ENCODE measurements around the gene LENG9. TPM values are rescaled to one million over a fixed set of nuclear protein-coding genes. Genes with fewer than 3 reads are reported as not detected.
"Not testable (repeated sequence)": the region's sequence is repeated elsewhere in the genome, so short reads cannot be mapped to it uniquely, and the experiment has no call there.

The LENG9 gene
- 2.1 and 3.9 TPM in 2 replicates for total RNA-seq (2014; rRNA removed; shearing (Covaris generic))

DNA sequence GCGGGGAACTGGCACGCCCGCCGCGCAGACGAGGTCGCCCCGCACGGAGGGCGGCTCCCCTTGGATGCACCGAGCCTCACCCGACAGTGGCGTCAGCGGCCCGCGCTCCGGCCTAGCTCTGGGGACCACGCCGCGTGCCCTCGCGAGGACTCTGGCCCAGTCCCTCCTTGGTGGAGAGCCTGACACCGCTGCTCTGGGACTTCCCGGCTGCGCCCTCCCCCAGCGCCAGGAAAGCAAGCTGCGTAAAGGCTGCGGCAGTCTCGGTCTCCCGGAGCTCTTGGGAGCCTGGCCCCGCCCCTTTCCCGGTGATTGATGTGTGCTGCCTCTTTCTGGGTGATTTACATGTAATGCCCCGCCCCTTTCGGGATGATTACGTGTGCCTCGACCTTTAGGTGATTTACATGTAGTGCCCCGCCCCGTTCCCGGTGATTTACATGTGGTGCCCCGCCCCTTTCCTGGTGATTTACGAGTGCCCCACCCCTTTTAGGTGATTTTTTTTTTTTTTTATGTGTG, at the start of gene LENG9:
Gene LENG9 (minus strand): TSS at position 248 of the 513 bp plus-strand sequence. CDS start 252 bp downstream, outside the sequence.
- DNase-seq (ENCODE audit: low read depth), result peak; percentile 98

DNA sequence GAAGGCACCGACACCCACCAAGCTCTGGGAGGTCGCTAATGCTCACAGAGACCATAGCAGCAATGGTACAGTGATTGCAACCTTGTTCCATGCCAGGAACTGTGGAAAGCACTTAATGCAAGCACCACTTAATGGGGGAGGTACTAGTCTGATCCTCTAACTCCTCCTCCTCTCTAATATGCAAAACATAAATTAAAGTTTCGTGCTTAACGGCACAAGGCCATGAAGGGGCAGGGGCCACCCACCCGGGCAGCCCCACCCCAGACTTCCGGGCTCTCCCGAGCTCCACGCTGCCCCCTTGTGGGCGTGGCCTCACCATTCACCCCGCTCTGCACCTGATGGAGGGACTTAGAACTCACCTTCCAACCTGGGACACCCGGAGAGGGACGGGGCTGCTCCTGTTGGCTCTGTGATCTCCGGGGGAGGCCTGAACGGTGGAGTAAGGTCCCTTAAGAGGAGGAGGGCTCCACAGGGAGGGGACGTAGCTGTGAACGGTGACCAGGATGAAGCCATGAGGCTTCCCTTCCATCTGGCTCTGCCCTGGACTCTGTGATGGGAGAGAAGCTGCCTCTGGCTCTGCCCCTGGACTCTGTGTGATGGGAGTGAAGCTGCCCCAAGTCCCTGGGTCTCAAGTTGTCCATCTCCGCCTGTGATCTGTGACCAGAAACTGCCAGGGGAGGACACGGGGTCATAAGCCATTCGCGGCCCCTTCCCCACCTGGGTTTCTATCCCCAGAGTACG, 45.8 kb upstream of the LENG9 start:
- not testable (repeated sequence) for DNase-seq (ENCODE audit: low read depth)

DNA sequence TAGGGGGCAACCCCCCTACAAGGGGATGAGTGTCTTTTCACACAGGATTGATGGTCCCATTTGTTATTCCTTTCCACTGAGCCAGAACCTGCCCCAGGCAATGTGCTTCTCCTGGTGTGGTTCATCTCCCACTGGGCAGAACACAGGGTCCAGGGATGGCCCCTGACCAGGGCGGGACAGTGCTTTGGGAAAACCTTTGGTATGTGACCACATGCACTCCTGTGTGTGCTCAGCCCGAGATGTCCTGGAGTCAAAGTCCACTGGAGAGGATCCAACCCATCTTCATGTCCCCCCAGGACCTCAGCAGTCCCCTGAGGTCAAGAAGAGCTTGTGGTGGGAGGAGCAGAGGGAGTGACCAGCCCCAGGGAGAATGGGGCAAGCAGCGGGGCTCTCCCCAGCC, 44.9 kb upstream of the LENG9 start:
- not testable (repeated sequence) for DNase-seq (ENCODE audit: low read depth)

DNA sequence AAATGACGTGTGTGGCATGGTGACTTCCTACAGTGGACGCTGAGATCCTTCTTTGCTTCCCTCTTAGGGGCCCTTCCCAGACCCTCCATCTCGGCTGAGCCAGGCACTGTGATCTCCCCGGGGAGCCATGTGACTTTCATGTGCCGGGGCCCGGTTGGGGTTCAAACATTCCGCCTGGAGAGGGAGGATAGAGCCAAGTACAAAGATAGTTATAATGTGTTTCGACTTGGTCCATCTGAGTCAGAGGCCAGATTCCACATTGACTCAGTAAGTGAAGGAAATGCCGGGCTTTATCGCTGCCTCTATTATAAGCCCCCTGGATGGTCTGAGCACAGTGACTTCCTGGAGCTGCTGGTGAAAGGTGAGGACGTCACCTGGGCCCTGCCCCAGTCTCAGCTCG, 44.2 kb upstream of the LENG9 start:
- DNase-seq (ENCODE audit: low read depth), result peak; percentile 72

DNA sequence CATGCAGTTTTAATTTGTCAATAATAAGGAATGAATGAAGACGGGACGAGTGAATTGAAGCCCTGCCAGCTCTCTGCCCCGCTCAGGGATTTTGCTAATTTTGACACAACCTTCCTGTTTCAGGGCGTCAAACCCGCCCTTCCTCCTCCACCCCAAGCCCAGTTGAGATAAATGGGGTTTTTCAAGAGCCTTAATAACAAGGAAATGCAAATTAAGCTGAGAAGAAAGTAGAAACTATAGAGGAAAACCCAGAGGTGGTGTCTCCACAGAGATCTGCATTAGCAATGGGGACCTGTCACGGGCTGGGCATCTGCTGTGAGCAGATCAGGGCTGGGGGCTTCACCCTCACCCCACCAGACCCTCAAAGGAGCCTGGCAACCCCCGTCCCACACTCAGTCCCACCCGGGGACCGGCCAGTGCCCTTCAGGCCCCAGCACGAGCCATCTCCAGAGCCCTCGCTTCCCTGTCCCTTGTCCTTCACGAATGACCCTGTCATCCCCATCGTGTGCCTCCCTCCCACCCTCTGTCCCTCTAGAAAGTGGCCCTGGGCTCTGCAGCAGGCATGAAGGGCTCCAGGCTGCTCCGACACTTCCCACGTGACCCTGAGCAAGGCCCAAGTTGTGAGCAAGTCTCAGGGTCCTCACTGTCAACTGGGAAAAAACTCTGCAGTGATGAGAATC, 43.6 kb upstream of the LENG9 start:
- not testable (repeated sequence) for DNase-seq (ENCODE audit: low read depth)

DNA sequence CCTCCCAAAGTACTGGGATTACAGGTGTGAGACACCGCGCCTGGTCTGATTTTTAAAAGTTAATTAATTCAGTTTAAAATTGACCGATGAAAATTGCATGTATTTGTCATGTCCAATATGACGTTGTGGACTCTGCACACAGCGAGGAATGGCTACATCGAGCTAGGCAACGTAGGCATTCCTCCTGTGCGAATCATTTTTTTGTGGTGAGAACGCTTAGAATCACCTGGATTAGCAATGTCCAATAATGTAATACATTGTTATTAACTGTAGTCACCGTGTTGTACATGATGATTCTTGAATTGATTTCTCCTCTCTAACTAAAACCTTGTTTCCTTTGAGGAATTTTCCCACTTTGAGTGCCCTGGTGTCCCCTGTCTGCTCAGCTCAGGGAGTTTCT, 42.5 kb upstream of the LENG9 start:
- DNase-seq (ENCODE audit: low read depth), result no peak

DNA sequence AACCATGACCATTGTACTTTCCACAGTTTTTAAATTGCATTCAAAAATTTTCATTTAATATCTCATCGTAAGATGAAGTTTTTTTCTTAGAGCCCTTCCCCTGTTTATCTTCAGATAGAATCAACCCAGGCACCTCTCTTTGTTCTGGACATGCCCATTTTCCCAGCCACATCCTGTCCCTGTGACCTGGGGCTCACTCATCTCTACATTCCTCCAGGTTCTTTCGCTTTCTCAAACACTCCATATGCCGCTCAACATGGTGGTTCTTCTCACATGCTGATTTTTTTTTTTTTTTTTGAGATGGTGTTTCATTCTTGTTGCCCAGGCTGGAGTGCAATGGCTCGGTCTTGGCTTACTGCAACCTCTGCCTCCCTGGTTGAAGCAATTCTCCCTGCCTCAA, 42.0 kb upstream of the LENG9 start:
- DNase-seq (ENCODE audit: low read depth), result not testable (repeated sequence)

DNA sequence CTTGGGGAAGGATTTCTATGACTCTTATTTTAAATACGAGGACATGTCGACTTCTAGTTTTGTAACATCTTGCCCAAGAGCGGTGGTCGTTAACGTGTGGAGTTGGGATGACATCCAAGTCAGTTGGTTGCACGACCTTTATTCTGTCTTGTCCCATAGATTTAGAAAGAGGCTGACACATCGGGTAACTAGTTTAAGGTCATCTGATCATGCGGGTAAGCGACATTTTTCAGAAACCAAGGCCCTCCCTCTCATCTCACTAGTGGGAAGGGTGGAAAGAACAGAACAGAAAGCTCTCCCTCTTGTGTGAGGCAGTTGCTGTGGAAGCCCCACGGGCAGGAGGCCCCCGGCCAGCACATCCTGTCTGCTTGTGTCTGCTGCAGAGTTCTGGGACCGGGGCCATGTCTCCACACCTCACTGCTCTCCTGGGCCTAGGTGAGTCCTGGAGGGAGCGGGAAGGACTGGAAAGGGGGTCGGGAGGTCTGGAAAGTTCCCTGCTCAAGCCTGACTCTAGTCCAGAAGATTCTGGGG, 39.0 kb upstream of the LENG9 start, which contains the start of gene LAIR2:
Gene LAIR2 (plus strand): TSS at position 314 of the 531 bp plus-strand sequence. CDS start 88 bp downstream, at position 402.
- no peak for DNase-seq (ENCODE audit: low read depth)

DNA sequence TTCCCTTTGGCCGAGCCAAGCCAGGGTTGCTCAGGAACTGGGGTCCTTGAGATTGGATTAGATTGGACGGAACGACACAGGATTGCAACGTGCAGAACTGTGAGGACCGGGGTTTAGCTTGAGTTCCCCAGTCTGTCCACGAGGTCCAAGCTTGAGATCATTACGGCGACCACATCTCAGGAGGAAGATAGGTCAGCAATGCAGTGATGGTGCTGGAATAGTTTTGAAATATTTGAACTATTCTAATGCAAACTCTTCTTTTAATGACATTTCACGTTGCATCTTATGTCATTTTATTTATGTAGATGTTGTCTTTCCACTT, 34.8 kb upstream of the LENG9 start:
- DNase-seq (ENCODE audit: low read depth), result not testable (repeated sequence)

DNA sequence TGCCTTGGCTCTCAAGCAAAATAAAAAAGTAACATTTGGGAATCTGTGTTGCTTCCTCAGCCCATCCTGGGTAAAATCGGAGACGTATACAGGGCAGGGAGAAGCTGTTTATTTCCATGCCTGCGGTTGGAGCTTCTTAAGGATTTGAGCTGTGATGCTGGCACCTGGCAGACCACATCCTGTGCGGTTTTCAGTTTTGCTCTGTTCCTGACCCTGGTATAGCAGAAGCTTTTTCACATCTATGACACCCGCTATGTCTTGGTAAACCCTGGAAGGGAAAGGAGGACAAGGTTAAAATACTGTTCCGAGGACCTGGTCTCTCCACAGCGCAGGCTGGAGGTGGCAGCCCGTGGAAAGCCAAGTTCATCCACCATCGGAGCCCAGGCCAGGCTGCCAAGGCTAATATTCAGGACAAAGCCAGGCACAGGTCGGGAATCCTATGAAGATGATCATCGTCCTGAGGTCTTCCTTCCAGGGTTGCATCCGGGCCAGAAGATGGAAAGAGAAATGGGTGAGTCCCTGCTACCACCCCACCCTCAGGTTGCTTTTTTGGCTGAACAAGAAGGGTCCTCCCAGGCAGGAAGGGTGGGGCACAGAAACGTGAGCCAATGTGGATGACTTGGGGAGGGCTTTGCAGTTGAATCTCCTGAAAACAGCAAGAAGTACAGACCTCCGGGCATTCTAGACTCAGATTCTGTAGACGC, 34.3 kb upstream of the LENG9 start:
- peak; percentile 34 for DNase-seq (ENCODE audit: low read depth)

DNA sequence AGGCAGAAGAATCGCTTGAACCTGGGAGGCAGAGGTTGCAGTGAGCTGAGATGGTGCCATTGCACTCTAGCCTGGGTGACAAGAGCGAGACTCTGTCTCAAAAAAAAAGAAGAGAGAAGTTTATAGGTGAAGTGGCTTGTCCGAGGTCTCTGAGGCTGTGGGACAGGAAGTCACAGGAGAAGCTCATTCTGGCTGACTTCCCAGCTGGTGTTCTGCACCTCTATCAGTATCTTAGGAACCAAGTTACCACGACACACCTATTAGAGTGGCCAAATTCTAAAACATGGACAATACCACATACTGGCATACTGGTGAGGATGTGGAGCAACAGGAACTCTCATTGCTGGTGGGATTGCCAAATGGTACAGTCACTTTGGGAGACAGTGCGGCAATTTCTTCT, 31.7 kb upstream of the LENG9 start:
- DNase-seq (ENCODE audit: low read depth), result not testable (repeated sequence)

DNA sequence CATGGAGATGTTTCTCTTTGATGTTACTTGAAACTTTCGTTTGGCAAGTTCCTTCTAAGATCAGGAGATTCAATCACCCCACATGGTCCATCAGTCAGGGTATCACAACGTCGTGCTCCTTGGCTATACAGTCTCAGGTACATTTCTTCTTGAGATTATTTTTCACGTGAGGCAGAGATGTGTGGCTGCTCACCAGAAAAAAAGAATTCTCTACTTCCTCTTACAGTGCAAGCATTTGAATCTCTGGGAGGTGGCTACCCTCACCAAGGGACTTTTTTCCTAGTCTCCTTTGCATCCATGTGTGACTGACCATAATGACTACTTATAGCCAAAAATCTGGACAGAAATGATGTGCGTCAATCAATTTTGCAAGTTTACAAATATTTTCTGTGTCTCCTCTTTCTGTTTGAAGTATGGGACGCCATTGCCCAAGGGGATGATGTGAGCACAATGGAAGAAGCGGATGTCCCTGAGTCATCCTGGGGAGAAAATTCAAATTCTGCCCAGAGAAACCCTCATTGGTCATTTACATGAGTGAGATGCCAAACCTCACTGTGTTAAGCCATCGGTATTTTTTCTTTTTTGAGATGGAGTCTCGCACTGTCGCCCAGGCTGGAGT, 30.5 kb upstream of the LENG9 start:
- DNase-seq (ENCODE audit: low read depth), result no peak

DNA sequence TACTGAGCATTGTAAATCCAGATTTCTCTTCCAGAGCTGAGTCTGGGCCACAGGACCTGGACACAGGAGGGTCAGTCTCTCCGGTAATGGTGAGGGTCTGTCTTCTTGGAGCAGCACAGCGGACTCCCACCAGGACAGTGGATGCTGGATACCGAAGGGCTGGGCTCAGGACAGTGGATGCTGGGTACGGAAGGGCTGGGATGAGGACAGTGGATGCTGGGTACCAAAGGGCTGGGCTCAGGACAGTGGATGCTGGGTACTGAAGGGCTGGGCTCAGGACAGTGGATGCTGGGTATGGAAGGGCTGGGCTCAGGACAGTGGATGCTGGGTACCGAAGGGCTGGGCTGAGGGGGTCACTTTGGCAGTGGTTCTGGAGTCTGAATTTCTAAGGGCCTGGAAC, 29.5 kb upstream of the LENG9 start:
- DNase-seq (ENCODE audit: low read depth), result not testable (repeated sequence)

DNA sequence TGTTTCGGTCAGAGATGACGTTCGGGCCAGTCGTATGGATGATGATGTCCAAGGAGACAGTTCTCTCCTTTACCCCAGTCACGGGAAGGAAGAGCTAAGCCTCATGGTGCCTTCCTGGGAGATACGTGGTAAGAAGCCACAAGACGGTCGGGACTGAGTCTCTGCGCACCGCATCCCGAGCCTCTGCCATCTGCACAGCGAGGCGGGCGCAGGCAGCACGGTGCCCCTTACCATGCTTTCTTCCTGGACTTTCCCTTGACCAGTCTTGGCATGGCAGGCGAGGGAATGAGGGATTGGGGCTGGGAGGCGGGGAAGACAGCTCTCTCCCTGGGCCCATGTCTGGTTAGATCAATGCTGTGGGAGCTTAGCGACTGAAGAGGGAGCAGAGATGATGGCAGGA, 29.0 kb upstream of the LENG9 start:
- DNase-seq (ENCODE audit: low read depth), result no peak

DNA sequence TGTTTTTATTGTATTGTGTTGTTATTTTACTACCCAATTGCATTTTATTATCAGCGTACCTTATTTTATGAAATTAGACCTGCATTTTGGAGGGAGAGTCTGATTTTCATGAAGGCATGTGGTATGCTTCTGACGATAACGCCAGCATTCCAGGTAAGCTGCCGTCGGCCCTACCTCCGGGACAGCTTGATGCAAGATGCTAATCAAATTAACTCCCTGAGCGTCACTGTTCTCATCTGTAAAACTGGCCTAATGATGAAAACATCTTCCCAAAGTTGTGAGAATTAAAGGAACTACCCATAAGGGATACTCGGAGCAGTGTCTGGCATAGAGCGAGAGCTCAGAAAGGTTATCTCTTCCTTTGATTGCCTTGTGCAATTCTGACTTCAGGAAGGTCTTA, 26.2 kb upstream of the LENG9 start:
- DNase-seq (ENCODE audit: low read depth), result no peak

DNA sequence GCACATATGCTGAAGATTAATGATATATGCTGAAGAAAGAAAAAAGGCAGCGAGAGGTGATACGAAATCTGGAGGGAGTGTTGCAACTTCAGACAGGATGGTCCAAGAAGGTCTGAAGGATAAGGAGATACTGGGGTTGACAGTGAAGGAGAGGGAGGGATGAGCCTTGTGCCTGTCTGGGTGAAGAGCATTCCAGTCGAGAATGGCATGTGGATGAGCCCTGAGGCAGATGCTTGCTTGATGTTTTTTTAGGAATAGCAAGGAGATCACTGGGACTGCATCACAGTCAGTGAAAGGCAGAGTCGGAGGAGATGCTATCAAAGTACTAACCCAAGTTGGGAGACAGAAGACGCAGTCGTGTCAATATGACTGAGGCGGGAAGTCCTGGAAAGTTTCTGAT, 25.8 kb upstream of the LENG9 start:
- DNase-seq (ENCODE audit: low read depth), result no peak

DNA sequence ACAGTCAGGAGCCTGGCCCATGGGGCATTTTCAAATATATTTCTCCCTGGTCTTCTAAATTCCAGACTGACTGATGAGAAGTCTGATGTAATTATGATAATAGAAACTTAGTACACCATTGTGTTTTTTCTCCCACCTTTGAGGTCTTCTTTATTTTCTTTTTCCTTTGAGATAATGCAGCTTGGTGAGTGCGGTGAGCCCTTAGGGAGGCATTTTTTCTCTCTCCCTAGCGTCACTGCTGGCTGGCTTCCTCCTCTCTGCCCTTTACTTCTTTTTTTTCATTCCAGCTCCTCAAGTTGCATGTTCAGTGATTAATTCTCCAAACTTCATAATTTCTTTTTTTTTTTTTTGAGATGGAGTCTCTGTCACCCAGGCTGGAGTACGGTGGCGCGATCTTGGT, 22.3 kb upstream of the LENG9 start:
- peak; percentile 88 for DNase-seq (ENCODE audit: low read depth)

DNA sequence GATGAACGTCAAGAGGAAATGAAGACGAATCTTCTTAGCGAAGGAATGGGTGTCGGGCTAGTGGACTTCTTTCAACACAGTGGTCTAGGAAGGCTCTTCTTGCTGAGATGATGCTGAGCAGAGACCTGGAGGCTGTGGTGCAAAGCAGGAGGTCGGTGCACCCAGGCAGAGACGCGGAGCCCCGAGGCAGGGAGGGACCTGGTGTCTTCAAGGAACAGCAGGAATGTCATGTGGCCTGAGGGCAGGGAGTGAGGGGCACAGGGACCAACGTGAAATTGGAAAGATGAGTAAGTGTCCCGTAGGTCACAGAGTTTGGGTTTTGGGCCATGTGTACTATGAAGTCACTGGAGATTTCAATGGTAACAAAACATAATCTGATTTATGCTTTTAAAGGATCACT, 20.9 kb upstream of the LENG9 start:
- no peak for DNase-seq (ENCODE audit: low read depth)

DNA sequence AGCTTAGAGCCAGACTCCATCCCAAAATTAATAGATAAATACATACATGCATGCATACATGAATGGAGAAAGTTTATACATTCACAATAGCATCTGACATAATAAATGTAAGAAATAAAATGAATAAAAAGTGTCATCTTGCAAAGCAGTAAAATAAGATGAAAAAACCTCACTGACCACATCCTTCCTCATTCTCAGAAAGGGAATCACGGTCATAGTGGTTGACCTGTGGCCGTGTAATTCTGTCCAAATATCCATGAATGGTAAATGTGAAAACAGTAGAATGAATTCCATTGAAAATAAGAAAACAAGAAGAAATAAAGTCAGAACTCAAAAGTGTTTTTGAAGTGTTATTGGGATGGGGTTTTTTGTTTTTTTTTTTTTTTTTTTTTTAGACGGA, 19.3 kb upstream of the LENG9 start:
- no peak for DNase-seq (ENCODE audit: low read depth)

DNA sequence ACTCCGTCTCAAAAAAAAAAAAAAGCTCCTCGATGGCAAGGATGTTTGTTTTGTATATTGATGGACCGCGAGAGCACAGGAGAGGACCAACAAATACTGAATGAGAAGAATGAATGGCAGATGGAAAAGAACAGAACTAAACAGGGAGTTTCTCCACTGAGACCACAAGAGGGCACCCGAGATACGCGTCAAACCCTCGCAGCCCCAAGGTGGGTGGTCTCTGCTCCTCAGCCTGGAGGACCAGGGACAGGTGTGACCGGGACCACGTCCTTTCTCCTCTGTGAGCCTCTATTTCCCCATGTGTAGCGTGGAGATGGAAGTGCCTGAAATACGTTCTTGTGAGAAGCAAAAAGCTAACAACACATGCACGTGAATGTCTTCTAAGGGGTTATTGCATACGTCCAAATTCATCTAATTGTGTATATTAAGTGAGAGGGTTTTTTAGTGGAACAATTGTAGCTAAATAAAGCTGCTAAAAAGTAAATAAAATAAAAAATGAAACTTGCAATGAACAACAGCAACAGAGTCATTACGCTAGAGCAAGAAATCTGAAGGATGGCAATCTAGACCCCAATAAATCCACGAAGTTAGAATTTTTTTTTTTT, 17.9 kb upstream of the LENG9 start:
- DNase-seq (ENCODE audit: low read depth), result peak; percentile 70

DNA sequence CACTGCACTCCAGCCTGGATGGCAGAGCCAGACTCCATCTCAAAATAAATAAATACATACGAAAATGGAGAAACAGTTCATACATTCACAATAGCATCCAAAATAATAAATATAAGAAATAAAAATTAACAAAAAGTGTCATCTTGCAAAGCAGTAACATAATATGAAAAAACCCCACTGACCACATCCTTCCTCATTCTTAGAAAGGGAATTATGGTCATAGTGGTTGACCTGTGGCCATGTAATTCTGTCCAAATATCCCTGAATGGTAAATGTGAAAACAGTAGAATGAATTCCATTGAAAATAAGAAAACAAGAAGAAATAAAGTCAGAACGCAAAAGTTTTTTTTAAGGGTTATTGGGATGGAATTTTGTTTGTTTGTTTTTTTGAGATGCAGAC, 16.5 kb upstream of the LENG9 start:
- no peak for DNase-seq (ENCODE audit: low read depth)
